GM18519 (cell line): ENCODE results near the gene GIMAP8.
"Not testable (repeated sequence)": the region's sequence is repeated elsewhere in the genome, so short reads cannot be mapped to it uniquely, and the experiment has no call there.

Source experiments
- ATAC-seq: cut with Tn5 transposase; IDR thresholded peaks from one replicate; pipeline ENCODE4 v1.9.1; 2021; ENCODE audit warnings: mild to moderate bottlenecking, moderate library complexity; ENCODE audit not compliant: unreplicated experiment, low FRiP score

Gene GIMAP8

GRCh38 chr7:150434240-150434639, 16.2 kb upstream of the GIMAP8 start:
- ATAC-seq, result no peak

- no peak for ATAC-seq
Measured at GRCh38 chr7:150435047-150435389, 15.4 kb upstream of the GIMAP8 start.

GRCh38 chr7:150435390-150436073, 14.9 kb upstream of the GIMAP8 start:
- ATAC-seq, result peak; percentile 81

- ATAC-seq, result no peak
Measured at GRCh38 chr7:150439967-150440366, 10.5 kb upstream of the GIMAP8 start.

GRCh38 chr7:150441524-150441923, 8.9 kb upstream of the GIMAP8 start:
- ATAC-seq, result no peak

- no peak for ATAC-seq
Measured at GRCh38 chr7:150442811-150443210, 7.6 kb upstream of the GIMAP8 start.

GRCh38 chr7:150443793-150444540, 6.5 kb upstream of the GIMAP8 start:
- no peak for ATAC-seq

- no peak for ATAC-seq
Measured at GRCh38 chr7:150444674-150445365, 5.6 kb upstream of the GIMAP8 start.

GRCh38 chr7:150446288-150446938, 4.0 kb upstream of the GIMAP8 start:
- ATAC-seq, result no peak

- ATAC-seq, result no peak
Measured at GRCh38 chr7:150447966-150448788, 2.3 kb upstream of the GIMAP8 start.

GRCh38 chr7:150448789-150449147, 1.7 kb upstream of the GIMAP8 start:
- ATAC-seq, result no peak

- no peak for ATAC-seq
Measured at GRCh38 chr7:150449206-150449952, 1.1 kb upstream of the GIMAP8 start.

GRCh38 chr7:150451097-150451793, 815 bp downstream of the GIMAP8 start:
- no peak for ATAC-seq

GRCh38 chr7:150451833-150452461, 1.5 kb downstream of the GIMAP8 start:
- no peak for ATAC-seq

GRCh38 chr7:150453181-150453580, 2.8 kb downstream of the GIMAP8 start:
- ATAC-seq, result no peak

- ATAC-seq, result no peak
Measured at GRCh38 chr7:150453892-150454291, 3.5 kb downstream of the GIMAP8 start.

- ATAC-seq, result not testable (repeated sequence)
Measured at GRCh38 chr7:150457064-150457463, 6.6 kb downstream of the GIMAP8 start.

- no peak for ATAC-seq
Measured at GRCh38 chr7:150458235-150458634, 7.8 kb downstream of the GIMAP8 start.

- ATAC-seq, result no peak
Measured at GRCh38 chr7:150458756-150459155, 8.3 kb downstream of the GIMAP8 start.
